Transverse colon (tissue), 4 donors: ENCODE measurements around the gene BTNL2. TPM values are rescaled to one million over a fixed set of nuclear protein-coding genes. Genes with fewer than 3 reads are reported as not detected.

Experiments
- DNase-seq: peaks from one replicate; pipeline ENCODE4 v3.0.0-alpha.2; 2019
- H3K27ac ChIP-seq, 4 donors: fragments of 200-600 bp; sonication (generic); 2 replicates each; pipeline ENCODE4 v1.5.1; 2016 to 2018; ENCODE audit warnings: inconsistent platforms in 4 of 4
- H3K27me3 ChIP-seq: fragments of 200-600 bp; sonication (generic); 2 replicates; pipeline ENCODE4 v1.5.1; 2017; ENCODE audit warnings: inconsistent platforms
- H3K36me3 ChIP-seq, 4 donors: fragments of 200-600 bp; sonication (generic); 2 replicates each; pipeline ENCODE4 v1.5.1; 2017 to 2019; ENCODE audit warnings: inconsistent platforms in 4 of 4
- H3K4me1 ChIP-seq, 4 donors: fragments of 200-600 bp; sonication (generic); 2 replicates each; pipeline ENCODE4 v1.5.1; 2017 to 2020; ENCODE audit warnings: inconsistent platforms in 4 of 4
- H3K4me3 ChIP-seq, 4 donors: fragments of 200-600 bp; sonication (generic); 1 replicate in 1 of 4; 2 replicates in 3 of 4; pipeline versions ENCODE4 v1.5.1 to v1.6.1; 2017 to 2019; ENCODE audit warnings: inconsistent platforms in 4 of 4
- H3K9me3 ChIP-seq, 2 donors: fragments of 200-600 bp; sonication (generic); 2 replicates each; pipeline ENCODE4 v1.5.1; 2017 to 2019; ENCODE audit warnings: inconsistent platforms in 2 of 2
- EP300 ChIP-seq: sonication (generic); formaldehyde crosslinking; IDR thresholded peaks from one replicate; pipeline ENCODE4 v1.6.1; 2017; ENCODE audit warnings: antibody characterized with exemption, low read depth
- POLR2A ChIP-seq: fragments of 450-650 bp; IDR thresholded peaks from one replicate; pipeline ENCODE4 v1.6.1; 2016; ENCODE audit warnings: antibody characterized with exemption, mild to moderate bottlenecking, moderate library complexity
- POLR2AphosphoS5 ChIP-seq, 3 donors: sonication (generic); formaldehyde crosslinking; IDR thresholded peaks; one replicate each; pipeline ENCODE4 v1.6.1; 2016; ENCODE audit warnings: antibody characterized with exemption in 3 of 3
- WGBS, 2 donors: methylation state at CpG; one replicate each; pipeline ENCODE4 v1.1.5; 2018; ENCODE audit warnings: low coverage in 1 of 2; 5-methylcytosine and 5-hydroxymethylcytosine counted together
- in situ Hi-C, 4 donors: fragments of 200-750 bp; cut with MboI; loops; one replicate each; pipeline versions ENCODE4 v1.15.0 to v1.15.1; 2017; ENCODE audit warnings: low sequenced_read_pairs in 3 of 4, low pct_ligation_motif_present in 1 of 4, low pct_unique_long_range_greater_than_20kb in 1 of 4
- intact Hi-C: fragments of 100-400 bp; cut with DNase I; formaldehyde crosslinking; loops from one replicate; pipeline ENCODE4 v1.15.1; 2023; ENCODE audit warnings: low total_unique reads
- total RNA-seq, 4 donors: library from RNA; depleted of rRNA; stranded (reverse); fragments of >200 nt; gene quantifications; one replicate each; pipeline ENCODE4 v1.1.0, GENCODE V29; 2016
- TF ChIP-seq, protein P1 (sequence below), 5 experiments: fragments of 200-600 bp in 3 of 5; fragments of 450-650 bp in 2 of 5; sonication (generic) in 3 of 5; IDR thresholded peaks; 1 replicate in 2 of 5; 2 replicates in 3 of 5; pipeline ENCODE4 v1.5.1; 2016 to 2017; ENCODE audit warnings: antibody characterized with exemption in 5 of 5, inconsistent platforms in 3 of 5, mild to moderate bottlenecking in 2 of 5, moderate library complexity in 1 of 5

BTNL2 gene
- not detected for total RNA-seq

DNA sequence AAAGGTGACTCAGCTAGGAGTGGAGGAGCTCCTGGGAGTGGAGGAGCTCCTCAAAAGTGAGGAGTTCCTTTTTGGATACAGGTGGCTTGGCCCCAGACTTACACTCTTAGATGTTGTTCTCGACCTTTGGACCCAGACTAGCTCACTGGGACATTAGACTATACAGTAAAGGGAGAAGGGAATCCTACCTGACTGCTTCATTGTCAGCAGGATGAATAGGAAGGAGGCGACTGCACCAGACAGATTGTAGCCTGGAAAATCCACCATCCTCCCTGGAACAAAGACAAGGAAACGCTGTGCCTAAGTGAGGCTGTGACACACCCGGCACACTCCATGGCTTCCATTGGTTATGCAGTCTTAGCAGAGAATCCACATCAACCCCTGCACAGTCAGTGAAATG is at the start of gene BTNL2:
Gene BTNL2 (minus strand): TSS at position 325 of the 400 bp plus-strand sequence. CDS start 58 bp downstream, at position 267.
- Histone ChIP-seq H3K36me3 (no peaks in the 10 kb centered on the region), H3K9me3 (no peaks in the 10 kb centered on the region), H3K27ac (no peak within 1 kb of the TSS), H3K4me1 (peaks cover 0 to 15% (median 3%) of the 10 kb centered on the region in 4 donors), H3K4me3 (no peak within 1 kb of the TSS), H3K27me3 (peaks cover 79% of the 10 kb centered on the region)
- TF ChIP-seq POLR2A (no peak), EP300 (no peak), POLR2AphosphoS5 (IDR thresholded peaks at IDR 0.05) (no peak)
- TF ChIP-seq, protein P1, sequence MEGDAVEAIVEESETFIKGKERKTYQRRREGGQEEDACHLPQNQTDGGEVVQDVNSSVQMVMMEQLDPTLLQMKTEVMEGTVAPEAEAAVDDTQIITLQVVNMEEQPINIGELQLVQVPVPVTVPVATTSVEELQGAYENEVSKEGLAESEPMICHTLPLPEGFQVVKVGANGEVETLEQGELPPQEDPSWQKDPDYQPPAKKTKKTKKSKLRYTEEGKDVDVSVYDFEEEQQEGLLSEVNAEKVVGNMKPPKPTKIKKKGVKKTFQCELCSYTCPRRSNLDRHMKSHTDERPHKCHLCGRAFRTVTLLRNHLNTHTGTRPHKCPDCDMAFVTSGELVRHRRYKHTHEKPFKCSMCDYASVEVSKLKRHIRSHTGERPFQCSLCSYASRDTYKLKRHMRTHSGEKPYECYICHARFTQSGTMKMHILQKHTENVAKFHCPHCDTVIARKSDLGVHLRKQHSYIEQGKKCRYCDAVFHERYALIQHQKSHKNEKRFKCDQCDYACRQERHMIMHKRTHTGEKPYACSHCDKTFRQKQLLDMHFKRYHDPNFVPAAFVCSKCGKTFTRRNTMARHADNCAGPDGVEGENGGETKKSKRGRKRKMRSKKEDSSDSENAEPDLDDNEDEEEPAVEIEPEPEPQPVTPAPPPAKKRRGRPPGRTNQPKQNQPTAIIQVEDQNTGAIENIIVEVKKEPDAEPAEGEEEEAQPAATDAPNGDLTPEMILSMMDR (IDR thresholded peaks at IDR 0.05): no peak
- in situ Hi-C loops (loop anchor here in 2 of 4 donors (25.0 kb wide), 1 partner anchor 170 kb away; no protein-coding TSS in a partner anchor), intact Hi-C loops (no loop called here)
- 45% methylated on average over 4 of the region's 4 CpGs; no CpG with 5 or more reads in 1 of the 2 donors for WGBS, 2 donors
- DNase-seq: no peak

DNA sequence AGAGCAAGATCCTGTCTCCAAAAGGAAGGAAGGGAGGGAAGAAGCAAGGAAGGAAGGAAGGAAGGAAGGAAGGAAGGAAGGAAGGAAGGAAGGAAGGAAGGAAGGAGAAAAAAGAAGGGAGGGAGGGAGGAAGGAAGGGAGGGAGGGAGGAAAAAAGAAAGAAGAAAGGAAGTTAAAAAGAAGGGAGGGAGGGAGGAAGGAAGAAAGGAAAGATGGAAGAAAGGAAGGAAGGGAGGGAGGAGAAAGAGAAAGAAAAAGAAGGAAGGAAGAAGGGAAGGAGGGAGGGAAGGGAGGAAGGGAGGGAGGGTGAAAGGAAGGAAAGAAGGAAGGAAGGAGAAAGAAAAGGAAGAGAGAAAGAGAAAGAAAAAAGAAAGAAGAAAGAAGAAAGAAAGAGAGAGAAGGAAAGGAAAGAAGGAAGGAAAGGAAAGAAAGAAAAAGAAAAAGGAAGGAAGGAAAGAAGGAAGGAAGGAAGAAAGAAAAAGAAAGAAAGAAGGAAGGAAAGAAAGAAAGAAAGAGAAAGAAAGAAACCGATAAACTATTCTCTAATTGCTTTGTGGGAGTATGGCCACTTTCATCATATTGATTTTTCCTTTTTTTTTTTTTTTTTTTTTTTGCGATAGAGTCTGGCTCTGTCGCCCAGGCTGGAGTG is 42.2 kb upstream of the BTNL2 start:
- Histone ChIP-seq H3K36me3 (no peaks in the 10 kb centered on the region), H3K27ac (no peak overlapping the region), H3K4me1 (no peaks in the 10 kb centered on the region), H3K9me3 (no peaks in the 10 kb centered on the region), H3K27me3 (peaks cover 5% of the 10 kb centered on the region), H3K4me3 (no peak overlapping the region)
- in situ Hi-C loops (no loop called here), intact Hi-C loops (no loop called here)
- no peak for DNase-seq
- no peak for TF ChIP-seq EP300
- TF ChIP-seq POLR2AphosphoS5 (IDR thresholded peaks at IDR 0.05): no peak
- TF ChIP-seq POLR2A: no peak
- TF ChIP-seq, protein P1 (IDR thresholded peaks at IDR 0.05): no peak
- 74 to 82% methylated on average over 2 to 3 of the region's 3 CpGs for WGBS, 2 donors

GRCh38 chr6:32447932-32448331 is 41.0 kb upstream of the BTNL2 start:
- no peaks in the 10 kb centered on the region for H3K36me3 ChIP-seq
- DNase-seq: no peak
- H3K9me3 ChIP-seq: no peaks in the 10 kb centered on the region
- TF ChIP-seq EP300: no peak
- TF ChIP-seq, protein P1 (IDR thresholded peaks at IDR 0.05): no peak
- TF ChIP-seq POLR2AphosphoS5 (IDR thresholded peaks at IDR 0.05): no peak
- no peak for TF ChIP-seq POLR2A
- H3K27ac ChIP-seq: no peak overlapping the region
- H3K4me3 ChIP-seq: no peak overlapping the region
- H3K27me3 ChIP-seq: peaks cover 5% of the 10 kb centered on the region
- no peaks in the 10 kb centered on the region for H3K4me1 ChIP-seq
- in situ Hi-C loops (no loop called here), intact Hi-C loops (no loop called here)

DNA sequence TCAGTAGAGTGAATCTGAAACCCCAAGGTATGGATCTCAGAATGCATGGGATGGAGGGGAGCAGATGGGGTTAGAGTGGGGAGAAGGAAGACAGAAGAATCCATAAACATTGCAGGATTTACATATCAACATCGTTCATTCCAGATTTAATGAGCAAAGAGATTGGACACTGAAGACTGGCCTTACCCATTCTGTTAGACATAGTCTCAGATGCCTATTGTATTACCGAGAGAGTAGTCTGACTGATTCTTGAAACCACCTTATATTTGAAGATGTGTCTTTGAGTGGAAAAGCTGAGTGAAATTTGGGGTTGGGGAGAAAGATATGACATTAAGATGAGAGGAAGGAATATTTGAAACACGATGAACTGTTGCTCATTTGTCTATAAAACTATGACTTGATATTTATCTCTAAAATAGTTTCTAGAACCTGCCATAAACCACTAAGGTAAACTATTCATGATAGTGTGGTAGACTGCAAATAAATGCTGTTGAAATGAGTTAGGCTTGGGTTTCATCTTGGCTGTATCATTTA is 38.4 kb upstream of the BTNL2 start:
- 57 to 73% methylated on average over 3 of the region's 3 CpGs for WGBS, 2 donors
- in situ Hi-C loops: no loop called here

More for the DNA sequence above, 38.4 kb upstream of the BTNL2 start:
- no peaks in the 10 kb centered on the region for H3K36me3 ChIP-seq
- H3K4me3 ChIP-seq: no peak overlapping the region
- no peak overlapping the region for H3K27ac ChIP-seq
- intact Hi-C loops: no loop called here
- TF ChIP-seq EP300 (no peak), POLR2A (no peak), POLR2AphosphoS5 (IDR thresholded peaks at IDR 0.05) (no peak)
- TF ChIP-seq, protein P1 (IDR thresholded peaks at IDR 0.05): no peak
- H3K9me3 ChIP-seq: no peaks in the 10 kb centered on the region
- DNase-seq: no peak
- no peaks in the 10 kb centered on the region for H3K27me3 ChIP-seq
- H3K4me1 ChIP-seq: no peaks in the 10 kb centered on the region
